Caki2 (cell line): ENCODE measurements around the gene HSD17B12. TPM values are rescaled to one million over a fixed set of nuclear protein-coding genes. Genes with fewer than 3 reads are reported as not detected.

Source experiments
- DNase-seq: peaks from one replicate; pipeline ENCODE4 v3.0.0-alpha.2; 2015; ENCODE audit warnings: low read depth
- in situ Hi-C: cut with HindIII; loops from 2 replicates; pipeline ENCODE4 v1.10.0; 2016; ENCODE audit warnings: low sequenced_read_pairs, low pct_unique_long_range_greater_than_20kb, mixed read lengths
- total RNA-seq: library from RNA; depleted of rRNA; stranded (reverse); fragments of >200 nt; shearing (Covaris generic); gene quantifications from 2 replicates; pipeline ENCODE4 v1.2.3, GENCODE V29; 2014; ENCODE audit warnings: low replicate concordance; rRNA removed

The HSD17B12 gene
- total RNA-seq, 1 experiment from 2014 or later, result 26.5 TPM

DNA sequence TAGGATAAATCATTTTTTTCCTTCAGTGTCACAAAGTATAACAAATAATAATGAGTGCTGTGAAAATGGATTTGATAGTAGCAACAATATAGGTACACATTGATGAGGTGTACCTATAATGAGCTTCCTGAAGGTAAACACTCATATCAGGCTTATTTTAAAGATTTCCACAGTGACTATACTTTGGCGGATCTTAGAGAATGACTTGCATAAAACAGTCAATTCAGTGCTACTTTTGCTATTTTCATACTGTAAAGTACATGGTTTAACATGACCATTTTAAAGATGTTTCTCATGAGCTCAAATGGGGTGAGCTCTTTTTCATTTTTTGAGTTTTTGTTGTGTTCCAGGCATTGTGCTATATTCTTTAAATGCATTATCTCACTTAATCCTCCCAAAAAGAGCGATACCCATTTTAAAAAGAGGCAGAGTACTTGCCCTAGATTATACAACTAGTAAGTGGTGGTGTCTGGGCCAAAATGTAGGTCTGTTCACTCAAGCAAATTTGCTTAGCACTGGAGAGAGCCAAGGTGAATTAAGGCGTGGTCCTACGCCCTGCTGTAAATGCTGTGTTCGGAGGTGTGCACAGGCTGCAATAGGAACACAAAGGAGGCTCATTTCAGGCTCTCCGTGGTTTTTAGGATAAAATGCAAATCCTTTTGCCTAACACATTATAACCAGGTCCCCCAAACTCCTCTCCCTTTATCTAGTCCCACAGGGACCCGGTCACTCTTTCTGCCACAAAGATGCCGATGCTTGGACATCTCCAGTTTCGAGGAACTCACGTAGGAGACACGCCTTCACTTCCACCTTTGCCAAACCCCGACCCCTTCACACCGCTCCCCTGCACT lies 199.5 kb downstream of the HSD17B12 start:
- no peak for DNase-seq
- in situ Hi-C loops, result no loop called here

DNA sequence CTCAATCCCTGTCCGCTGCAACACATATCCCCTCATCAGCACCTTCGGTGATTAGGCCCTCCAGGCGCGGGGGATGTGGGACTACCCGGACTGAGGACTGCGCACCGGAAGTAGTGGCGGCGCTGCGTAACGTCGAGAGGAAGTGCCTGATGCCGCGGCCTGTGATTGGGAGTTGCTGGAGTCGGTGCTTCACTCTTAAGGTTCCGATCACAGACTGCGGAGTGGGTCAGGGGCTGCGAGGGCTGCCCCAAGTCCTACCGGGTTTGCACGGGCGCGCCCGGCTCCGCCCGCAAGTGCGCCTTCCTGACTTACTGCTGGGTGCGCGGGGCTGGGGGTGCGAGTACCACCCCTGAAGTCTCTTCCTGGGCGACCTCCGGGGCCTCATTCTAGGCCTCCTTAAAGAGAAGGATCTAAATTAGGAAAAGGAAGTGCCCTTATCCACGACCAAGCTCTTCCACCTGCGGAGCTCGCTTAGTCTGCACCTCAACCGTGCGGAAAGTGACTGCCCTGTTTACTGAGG lies 200.2 kb downstream of the HSD17B12 start, which contains the start of gene ALKBH3:
Gene ALKBH3 (plus strand): TSS at position 192 of the 520 bp plus-strand sequence. CDS start 1,822 bp downstream, outside the sequence.
- in situ Hi-C loops, result no loop called here

GRCh38 chr11:43892851-43893250 lies 212.3 kb downstream of the HSD17B12 start:
- in situ Hi-C loops, result no loop called here
- no peak for DNase-seq

More for the DNA sequence above, 200.2 kb downstream of the HSD17B12 start, which contains the start of gene ALKBH3:
- peak; percentile 79 for DNase-seq

DNA sequence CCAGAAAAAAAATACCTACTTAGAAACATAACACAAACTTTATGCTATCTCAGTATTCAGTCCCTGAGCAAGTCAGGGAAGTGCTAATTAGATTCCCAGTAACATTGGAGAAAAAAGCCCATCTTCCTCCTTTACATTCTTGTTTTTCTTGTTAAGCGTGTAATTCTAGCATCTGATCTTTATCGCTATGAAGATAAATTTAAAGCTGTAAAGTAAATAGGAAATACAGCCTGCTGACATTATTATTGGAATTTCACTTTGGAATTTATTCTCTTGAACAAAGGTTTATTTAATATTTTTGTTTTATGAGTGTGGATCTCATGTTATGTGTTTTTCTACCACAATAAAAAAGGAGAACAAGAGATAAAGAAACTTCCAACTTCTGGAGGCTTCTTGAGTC lies 214.0 kb downstream of the HSD17B12 start:
- in situ Hi-C loops, result no loop called here
- DNase-seq, result no peak

DNA sequence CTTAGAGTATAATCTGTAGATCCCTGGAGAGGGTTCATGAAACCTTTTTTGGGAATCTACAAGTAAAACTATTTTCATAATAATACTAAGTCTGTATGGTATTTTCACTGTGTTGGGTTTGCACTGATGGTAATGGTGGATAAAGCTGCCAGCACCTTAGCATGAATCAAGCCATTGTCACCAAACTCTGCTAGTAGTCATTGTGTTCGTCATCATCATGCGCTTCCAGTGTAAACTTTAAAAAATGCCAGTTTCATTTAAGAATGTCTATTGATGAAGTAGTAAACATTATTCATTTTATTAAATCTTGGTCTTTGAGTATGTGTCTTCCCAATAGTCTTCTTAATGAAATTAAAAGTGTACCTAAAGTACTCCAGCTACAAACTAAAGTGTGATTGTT lies 215.1 kb downstream of the HSD17B12 start:
- no peak for DNase-seq
- in situ Hi-C loops, result no loop called here

- in situ Hi-C loops, result no loop called here
- no peak for DNase-seq
These were observed 218.0 kb downstream of the HSD17B12 start for GRCh38 chr11:43898574-43898973.

DNA sequence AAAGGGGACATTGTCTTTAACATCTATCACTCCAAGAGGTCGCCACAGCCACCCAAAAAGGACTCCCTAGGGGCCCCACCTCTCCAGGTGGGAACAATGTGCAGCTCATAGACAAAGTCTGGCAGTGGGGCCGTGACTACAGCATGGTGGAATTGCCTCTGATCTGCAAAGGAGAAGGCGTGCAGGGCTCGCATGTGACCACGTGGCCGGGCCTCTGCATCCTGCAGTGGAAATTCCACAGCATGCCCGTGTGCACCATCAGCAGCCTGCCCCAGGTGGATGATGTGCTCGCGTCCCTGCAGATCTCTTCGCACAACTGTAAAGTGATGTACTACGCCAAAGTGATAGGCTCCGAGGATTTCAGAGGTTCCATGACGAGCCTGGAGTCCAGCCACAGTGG lies 218.6 kb downstream of the HSD17B12 start:
- in situ Hi-C loops, result no loop called here
- no peak for DNase-seq

DNA sequence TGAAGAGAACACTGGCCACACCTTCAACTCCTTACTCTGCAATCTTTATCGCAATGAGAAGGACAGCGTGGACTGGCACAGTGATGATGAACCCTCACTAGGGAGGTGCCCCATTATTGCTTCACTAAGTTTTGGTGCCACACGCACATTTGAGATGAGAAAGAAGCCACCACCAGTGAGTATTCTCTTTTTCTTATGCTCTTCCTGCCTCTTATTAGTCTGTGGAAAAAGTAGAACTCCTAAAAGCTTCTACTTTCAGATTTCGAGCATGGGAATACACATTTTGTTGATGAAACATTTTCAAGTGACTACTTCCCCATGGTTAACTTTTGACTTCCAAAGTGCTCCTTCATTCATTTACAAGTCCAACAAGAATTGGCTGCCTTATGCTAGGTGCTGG lies 221.0 kb downstream of the HSD17B12 start:
- in situ Hi-C loops, result no loop called here
- DNase-seq, result no peak

DNA sequence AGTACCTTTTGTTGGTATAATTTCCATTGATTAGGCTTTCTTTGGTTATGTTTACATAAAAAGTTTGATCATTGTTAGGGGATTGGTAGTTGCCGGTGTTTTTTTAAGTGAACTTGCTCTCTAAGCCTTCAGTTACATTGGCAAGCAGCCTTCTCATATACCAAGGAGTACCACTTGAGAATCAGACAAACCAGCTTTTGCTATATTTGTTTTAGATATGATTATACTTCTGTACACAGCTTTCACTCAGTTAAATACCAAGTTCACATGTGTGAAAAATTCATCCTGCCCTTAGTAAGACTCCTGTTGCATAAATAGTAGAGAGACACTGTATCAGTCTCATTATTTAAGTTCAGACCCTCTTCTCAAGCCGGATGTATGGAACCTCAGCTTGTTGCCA lies 222.5 kb downstream of the HSD17B12 start:
- DNase-seq, result no peak
- in situ Hi-C loops, result no loop called here

- in situ Hi-C loops, result no loop called here
- no peak for DNase-seq
These were observed 223.4 kb downstream of the HSD17B12 start for GRCh38 chr11:43903969-43904368.

- in situ Hi-C loops, result no loop called here
- DNase-seq, result no peak
These were observed 224.4 kb downstream of the HSD17B12 start for GRCh38 chr11:43904742-43905535.

- in situ Hi-C loops, result no loop called here
These were observed 225.3 kb downstream of the HSD17B12 start for GRCh38 chr11:43905813-43906241.

More at GRCh38 chr11:43905813-43906241, 225.3 kb downstream of the HSD17B12 start:
- no peak for DNase-seq

Other genes with a start within 250 kb of the HSD17B12 start
- gene ALKBH3, start 200.1 kb downstream of the HSD17B12 start, total RNA-seq, result 43.1 and 105 TPM in 2 replicates